HUES64 (cell line): Measurements from ENCODE around the gene FAM9C.

Source experiments
- H3K27ac ChIP-seq: 2 replicates; pipeline ENCODE4 v1.7.0; 2013; ENCODE audit warnings: low read depth, low read length, inconsistent platforms
- H3K27me3 ChIP-seq: 2 replicates; pipeline ENCODE4 v1.6.1; 2013; ENCODE audit warnings: mild to moderate bottlenecking, low read length; ENCODE audit not compliant: insufficient read depth
- H3K36me3 ChIP-seq: 2 replicates; pipeline ENCODE4 v1.6.1; 2013; ENCODE audit warnings: mild to moderate bottlenecking, low read length; ENCODE audit not compliant: insufficient read depth
- H3K4me1 ChIP-seq: 2 replicates; pipeline ENCODE4 v1.6.1; 2013; ENCODE audit warnings: mild to moderate bottlenecking, low read length, moderate library complexity; ENCODE audit not compliant: insufficient read depth
- H3K4me3 ChIP-seq: 2 replicates; pipeline ENCODE4 v1.5.1; 2013; ENCODE audit warnings: mild to moderate bottlenecking, low read length, moderate library complexity
- H3K9ac ChIP-seq: 2 replicates; pipeline ENCODE4 v1.6.1; 2013; ENCODE audit warnings: mild to moderate bottlenecking, low read depth, low read length
- H3K9me3 ChIP-seq: 2 replicates; pipeline ENCODE4 v1.6.1; 2013; ENCODE audit warnings: low read depth, low read length; ENCODE audit not compliant: insufficient read depth
- WGBS: fragments of 150-250, 120-280 bp; methylation state at CpG from one replicate; pipeline ENCODE4 v1.1.7; 2013; ENCODE audit warnings: missing lambda C conversion rate; 5-methylcytosine and 5-hydroxymethylcytosine counted together

FAM9C gene

GRCh38 chrX:13055486-13055885 lies 11.1 kb upstream of the FAM9C start:
- H3K4me3 ChIP-seq, result no peak overlapping the region
- no peak overlapping the region for H3K9ac ChIP-seq
- no peaks in the 10 kb centered on the region for H3K36me3 ChIP-seq
- H3K27me3 ChIP-seq, result no peaks in the 10 kb centered on the region
- WGBS, result 100% methylated on average over 1 of the region's 1 CpG
- H3K4me1 ChIP-seq, result no peaks in the 10 kb centered on the region
- no peak overlapping the region for H3K27ac ChIP-seq
- H3K9me3 ChIP-seq, result no peaks in the 10 kb centered on the region

DNA sequence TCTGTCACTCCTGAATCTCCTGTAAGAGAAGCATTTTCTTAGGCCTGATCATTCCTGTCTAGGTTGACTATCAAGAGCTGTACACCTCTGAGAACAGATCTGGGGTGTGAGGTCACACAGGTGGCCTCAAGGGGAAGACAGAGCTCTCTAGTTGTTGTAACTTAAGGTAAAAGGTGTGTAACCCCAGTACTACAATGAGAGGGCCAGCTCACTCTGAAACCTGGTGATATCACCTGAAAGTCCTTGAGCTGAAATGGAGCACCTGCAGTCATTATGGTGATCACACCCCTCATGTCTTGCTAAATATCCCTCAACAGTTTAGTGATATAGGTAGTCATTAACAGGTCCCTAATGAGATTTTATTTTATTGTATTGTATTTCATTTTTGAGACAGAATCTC lies 8.8 kb upstream of the FAM9C start:
- Histone ChIP-seq H3K9me3 (no peaks in the 10 kb centered on the region), H3K36me3 (no peaks in the 10 kb centered on the region), H3K9ac (no peak overlapping the region), H3K4me1 (no peaks in the 10 kb centered on the region), H3K27ac (no peak overlapping the region), H3K4me3 (no peak overlapping the region), H3K27me3 (no peaks in the 10 kb centered on the region)

GRCh38 chrX:13051529-13052172 lies 7.2 kb upstream of the FAM9C start:
- no peaks in the 10 kb centered on the region for H3K4me1 ChIP-seq
- no peaks in the 10 kb centered on the region for H3K36me3 ChIP-seq
- no peak overlapping the region for H3K9ac ChIP-seq
- 97% methylated on average over 4 of the region's 4 CpGs for WGBS
- no peaks in the 10 kb centered on the region for H3K27me3 ChIP-seq
- H3K4me3 ChIP-seq, result no peak overlapping the region
- no peaks in the 10 kb centered on the region for H3K9me3 ChIP-seq
- H3K27ac ChIP-seq, result no peak overlapping the region

- Histone ChIP-seq H3K4me1 (no peaks in the 10 kb centered on the region), H3K27me3 (no peaks in the 10 kb centered on the region), H3K9ac (no peak overlapping the region), H3K36me3 (no peaks in the 10 kb centered on the region), H3K4me3 (no peak overlapping the region), H3K9me3 (no peaks in the 10 kb centered on the region), H3K27ac (no peak overlapping the region)
- WGBS, result 67% methylated on average over 1 of the region's 1 CpG
Observed at GRCh38 chrX:13051167-13051528, 6.7 kb upstream of the FAM9C start.

GRCh38 chrX:13050151-13050550 lies 5.7 kb upstream of the FAM9C start:
- Histone ChIP-seq H3K4me3 (no peak overlapping the region), H3K36me3 (no peaks in the 10 kb centered on the region), H3K9ac (no peak overlapping the region), H3K4me1 (no peaks in the 10 kb centered on the region), H3K9me3 (no peaks in the 10 kb centered on the region), H3K27me3 (no peaks in the 10 kb centered on the region), H3K27ac (no peak overlapping the region)
- 96% methylated on average over 4 of the region's 4 CpGs for WGBS

DNA sequence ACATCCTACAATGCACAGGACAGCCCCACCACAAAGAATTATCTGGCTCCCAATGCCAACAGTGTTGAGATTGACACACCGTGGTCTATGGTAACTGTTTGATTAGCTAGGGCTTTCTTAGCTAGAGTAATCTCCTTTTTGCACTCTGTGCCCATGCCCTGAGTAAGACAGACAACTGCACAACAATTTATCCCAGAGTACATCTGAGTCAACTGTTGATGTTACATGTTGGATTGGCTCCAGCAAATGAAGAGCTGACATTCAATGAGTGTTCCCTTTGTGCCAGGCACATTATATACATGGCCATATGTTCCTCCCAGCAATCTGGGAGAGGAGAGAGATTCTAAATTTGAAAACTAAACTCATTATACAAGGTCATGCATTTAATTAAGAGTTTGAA lies 3.9 kb upstream of the FAM9C start:
- no peak overlapping the region for H3K4me3 ChIP-seq
- H3K9ac ChIP-seq, result no peak overlapping the region
- no peaks in the 10 kb centered on the region for H3K4me1 ChIP-seq
- no peak overlapping the region for H3K27ac ChIP-seq
- 100% methylated on average over 1 of the region's 1 CpG for whole genome bisulfite sequencing
- H3K9me3 ChIP-seq, result no peaks in the 10 kb centered on the region
- H3K36me3 ChIP-seq, result no peaks in the 10 kb centered on the region
- H3K27me3 ChIP-seq, result no peaks in the 10 kb centered on the region

DNA sequence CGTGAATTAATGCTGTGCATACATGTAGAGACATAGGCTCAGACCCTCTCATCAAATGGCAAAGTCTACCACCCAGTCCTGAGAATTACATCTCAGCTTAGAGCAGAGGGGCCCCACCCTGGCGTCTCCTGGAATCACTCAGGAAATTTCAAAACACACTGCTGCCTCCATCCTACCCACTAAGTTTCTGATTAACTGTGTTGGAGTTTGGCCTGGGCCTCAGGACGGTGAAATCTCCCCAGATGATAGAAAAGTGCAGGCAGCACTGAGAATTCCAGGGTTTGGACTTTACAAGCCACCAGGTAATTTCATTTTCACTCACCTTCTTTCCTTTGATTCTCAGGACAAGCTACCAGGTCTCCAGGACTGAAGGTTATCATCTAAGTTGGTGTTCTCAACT lies 3.3 kb upstream of the FAM9C start:
- 94% methylated on average over 3 of the region's 3 CpGs for WGBS
- Histone ChIP-seq H3K9ac (no peak overlapping the region), H3K27ac (no peak overlapping the region), H3K36me3 (no peaks in the 10 kb centered on the region), H3K9me3 (no peaks in the 10 kb centered on the region), H3K27me3 (no peaks in the 10 kb centered on the region), H3K4me3 (no peak overlapping the region), H3K4me1 (no peaks in the 10 kb centered on the region)

GRCh38 chrX:13046141-13046855 lies 1.9 kb upstream of the FAM9C start:
- Histone ChIP-seq H3K4me1 (no peaks in the 10 kb centered on the region), H3K9ac (no peak overlapping the region), H3K27ac (no peak overlapping the region), H3K27me3 (no peaks in the 10 kb centered on the region), H3K36me3 (no peaks in the 10 kb centered on the region), H3K4me3 (no peak overlapping the region), H3K9me3 (no peaks in the 10 kb centered on the region)
- WGBS, result no CpG with 5 or more reads among the region's 1 CpG

- WGBS, result 92% methylated on average over 23 of the region's 25 CpGs
- Histone ChIP-seq H3K36me3 (no peaks in the 10 kb centered on the region), H3K4me1 (no peaks in the 10 kb centered on the region), H3K27ac (no peak overlapping the region), H3K9me3 (no peaks in the 10 kb centered on the region), H3K4me3 (no peak overlapping the region), H3K27me3 (no peaks in the 10 kb centered on the region), H3K9ac (no peak overlapping the region)
Observed at GRCh38 chrX:13043938-13044337, 482 bp downstream of the FAM9C start.

- Histone ChIP-seq H3K9ac (no peak overlapping the region), H3K4me1 (no peaks in the 10 kb centered on the region), H3K27ac (no peak overlapping the region), H3K36me3 (no peaks in the 10 kb centered on the region), H3K4me3 (no peak overlapping the region), H3K9me3 (no peaks in the 10 kb centered on the region), H3K27me3 (no peaks in the 10 kb centered on the region)
- WGBS, result 95% methylated on average over 10 of the region's 10 CpGs
Observed at GRCh38 chrX:13043138-13043537, 1.3 kb downstream of the FAM9C start.

- Histone ChIP-seq H3K27me3 (no peaks in the 10 kb centered on the region), H3K9me3 (no peaks in the 10 kb centered on the region), H3K36me3 (no peaks in the 10 kb centered on the region), H3K27ac (no peak overlapping the region), H3K4me3 (no peak overlapping the region), H3K9ac (no peak overlapping the region), H3K4me1 (no peaks in the 10 kb centered on the region)
- 82% methylated on average over 3 of the region's 3 CpGs for WGBS
Observed at GRCh38 chrX:13036896-13037295, 7.5 kb downstream of the FAM9C start.

- no peak overlapping the region for H3K27ac ChIP-seq
- peaks cover 28% of the 10 kb centered on the region for H3K4me1 ChIP-seq
- H3K9ac ChIP-seq, result no peak overlapping the region
- no peak overlapping the region for H3K4me3 ChIP-seq
- H3K27me3 ChIP-seq, result no peaks in the 10 kb centered on the region
- H3K9me3 ChIP-seq, result no peaks in the 10 kb centered on the region
- 92% methylated on average over 2 of the region's 2 CpGs for WGBS
- no peaks in the 10 kb centered on the region for H3K36me3 ChIP-seq
Observed at GRCh38 chrX:13033193-13033592, 11.2 kb downstream of the FAM9C start.
